PC-3 (cell line): ENCODE measurements around the gene CNTNAP2. TPM values are rescaled to one million over a fixed set of nuclear protein-coding genes. Genes with fewer than 3 reads are reported as not detected.
A peak's percentile ranks its signal among the peaks of the same experiment; 100 is the strongest.

Experiments
- ATAC-seq: fragments of 200-7000 bp; cut with Tn5 transposase; 2 replicates; pipeline ENCODE4 v1.9.1; 2020; ENCODE audit warnings: mild to moderate bottlenecking, moderate library complexity
- BruUV-seq: library from RNA; stranded (reverse); fragments of 400-500 nt; replicated peaks from 2 replicates; lab custom pipeline; 2021; lab: Mats Ljungman, UMichigan
- CTCF ChIA-PET: fragments of 300-600 bp; sonication (Branson Sonifier 250); formaldehyde crosslinking; loops from one replicate; lab custom pipeline; 2022; ENCODE audit warnings: antibody characterized with exemption; lab: Charles Lee
- POLR2A ChIA-PET: fragments of 300-600 bp; sonication (Branson Sonifier 250); formaldehyde crosslinking; loops from one replicate; lab custom pipeline; 2022; ENCODE audit warnings: antibody characterized with exemption; ENCODE audit not compliant: unreplicated experiment; lab: Charles Lee
- DNase-seq: peaks from one replicate; pipeline ENCODE4 v3.0.0-alpha.2; 2015
- H2AFZ ChIP-seq: fragments of 300-600 bp; sonication (generic); 2 replicates; pipeline ENCODE4 v1.6.0; 2016; ENCODE audit warnings: antibody characterized with exemption, low read length
- H3F3A ChIP-seq: fragments of 300-600 bp; sonication (generic); one replicate; pipeline ENCODE4 v1.6.0; 2017; ENCODE audit warnings: antibody characterized with exemption, low read length, control low read depth, mild to moderate bottlenecking; ENCODE audit not compliant: unreplicated experiment
- H3K27ac ChIP-seq: fragments of 300-600 bp; sonication (generic); 2 replicates; pipeline ENCODE4 v1.5.1; 2016; ENCODE audit warnings: mild to moderate bottlenecking, low read length
- H3K27me3 ChIP-seq: fragments of 300-600 bp; sonication (generic); 2 replicates; pipeline ENCODE4 v1.6.1; 2016; ENCODE audit warnings: low read length, mixed read lengths
- H3K36me3 ChIP-seq: fragments of 300-600 bp; sonication (generic); 2 replicates; pipeline ENCODE4 v1.6.1; 2016; ENCODE audit warnings: low read depth, mixed run types, low read length, mixed read lengths
- H3K4me1 ChIP-seq: fragments of 300-600 bp; sonication (generic); 2 replicates; pipeline ENCODE4 v1.5.1; 2016; ENCODE audit warnings: low read length; ENCODE audit not compliant: insufficient read depth
- H3K4me2 ChIP-seq: fragments of 300-600 bp; sonication (generic); 2 replicates; pipeline ENCODE4 v1.6.0; 2016; ENCODE audit warnings: low read length
- H3K4me3 ChIP-seq: fragments of 300-600 bp; sonication (generic); 2 replicates; pipeline ENCODE4 v1.5.1; 2016; ENCODE audit warnings: mild to moderate bottlenecking, low read length, mixed read lengths
- H3K79me2 ChIP-seq: fragments of 300-600 bp; sonication (generic); 2 replicates; pipeline ENCODE4 v1.6.1; 2017; ENCODE audit warnings: low read length, mixed read lengths
- H3K9ac ChIP-seq: fragments of 300-600 bp; sonication (generic); 2 replicates; pipeline ENCODE4 v1.6.0; 2016; ENCODE audit warnings: mild to moderate bottlenecking, low read length
- H3K9me2 ChIP-seq: fragments of 300-600 bp; sonication (generic); replicated peaks from 2 replicates; pipeline ENCODE4 v1.6.1; 2016; ENCODE audit warnings: mixed run types, low read length, mixed read lengths
- H3K9me3 ChIP-seq: fragments of 300-600 bp; sonication (generic); 2 replicates; pipeline ENCODE4 v1.6.1; 2016; ENCODE audit warnings: low read length, mixed read lengths
- H4K20me1 ChIP-seq: fragments of 300-600 bp; sonication (generic); 2 replicates; pipeline ENCODE4 v1.6.1; 2016; ENCODE audit warnings: low read length, mixed read lengths
- CTCF ChIP-seq: fragments of 300-600 bp; sonication (generic); conservative IDR thresholded peaks from 2 replicates; pipeline ENCODE4 v1.5.1; 2017; ENCODE audit warnings: antibody characterized with exemption, low read depth, mild to moderate bottlenecking, low read length
- EZH2 ChIP-seq: fragments of 300-600 bp; sonication (generic); IDR thresholded peaks from one replicate; pipeline ENCODE4 v1.6.1; 2017; ENCODE audit warnings: antibody characterized with exemption, mild to moderate bottlenecking, low read length; ENCODE audit not compliant: unreplicated experiment
- EZH2phosphoT487 ChIP-seq: fragments of 300-600 bp; sonication (generic); IDR thresholded peaks from 2 replicates; pipeline ENCODE4 v1.6.1; 2018; ENCODE audit warnings: mild to moderate bottlenecking, antibody characterized with exemption, low read length, borderline replicate concordance
- intact Hi-C: fragments of 100-400 bp; cut with micrococcal nuclease; formaldehyde crosslinking; loops from 2 replicates; pipeline ENCODE4 v1.9.0; 2023
- total RNA-seq: library from RNA; depleted of rRNA; stranded (reverse); fragments of >200 nt; gene quantifications from 2 replicates; pipeline ENCODE4 v1.2.3, GENCODE V29; 2014

The CNTNAP2 gene
- total RNA-seq, 1 experiment from 2014 or later, result 1.5 TPM

- no TSS peak for BruUV-seq
- H4K20me1 ChIP-seq, result no peaks in the 10 kb centered on the region
- no peaks in the 10 kb centered on the region for H3K9me3 ChIP-seq
- no peak overlapping the region for H3K4me3 ChIP-seq
- H3K4me2 ChIP-seq, result peak overlapping the region; percentile 41
- H3K36me3 ChIP-seq, result no peaks in the 10 kb centered on the region
- no peaks in the 10 kb centered on the region for H3K9me2 ChIP-seq
- no peaks in the 10 kb centered on the region for H3F3A ChIP-seq
- intact Hi-C loops, result no loop called here
- peak overlapping the region; percentile 66 for H2AFZ ChIP-seq
- H3K27ac ChIP-seq, result no peak overlapping the region
- TF ChIP-seq CTCF, result no peak
- no peak for TF ChIP-seq EZH2
- no peak for TF ChIP-seq EZH2phosphoT487
- ChIA-PET POLR2A (no interaction called here), CTCF (no interaction called here)
- no peaks in the 10 kb centered on the region for H3K79me2 ChIP-seq
- H3K27me3 ChIP-seq, result no peaks in the 10 kb centered on the region
- peak; percentile 95 for ATAC-seq
- DNase-seq, result peak; percentile 49
- no peak overlapping the region for H3K9ac ChIP-seq
- H3K4me1 ChIP-seq, result peaks cover 5% of the 10 kb centered on the region; the same call in 1 of the 2 replicates
Measured at GRCh38 chr7:147937428-147937827, 1820.8 kb downstream of the CNTNAP2 start.

GRCh38 chr7:147941381-147941780 lies 1824.8 kb downstream of the CNTNAP2 start:
- Histone ChIP-seq H3F3A (no peaks in the 10 kb centered on the region), H3K9me2 (no peaks in the 10 kb centered on the region), H3K9ac (no peak overlapping the region), H3K4me2 (no peak overlapping the region), H3K27me3 (no peaks in the 10 kb centered on the region), H2AFZ (no peak overlapping the region), H3K4me1 (peaks cover 5% of the 10 kb centered on the region; the same call in 1 of the 2 replicates), H3K9me3 (no peaks in the 10 kb centered on the region), H3K36me3 (no peaks in the 10 kb centered on the region), H3K4me3 (no peak overlapping the region), H4K20me1 (no peaks in the 10 kb centered on the region), H3K27ac (no peak overlapping the region), H3K79me2 (no peaks in the 10 kb centered on the region)
- DNase-seq (no peak), ATAC-seq (no peak)
- POLR2A ChIA-PET, result no interaction called here
- intact Hi-C loops, result no loop called here
- BruUV-seq, result no TSS peak
- TF ChIP-seq CTCF (no peak), EZH2phosphoT487 (no peak), EZH2 (no peak)
- CTCF ChIA-PET, result no interaction called here

- ChIA-PET CTCF (no interaction called here), POLR2A (no interaction called here)
- BruUV-seq, result no TSS peak
- ATAC-seq (no peak), DNase-seq (no peak)
- no peaks in the 10 kb centered on the region for H4K20me1 ChIP-seq
- H3K9me3 ChIP-seq, result no peaks in the 10 kb centered on the region
- no peaks in the 10 kb centered on the region for H3K79me2 ChIP-seq
- TF ChIP-seq EZH2phosphoT487 (no peak), EZH2 (no peak), CTCF (no peak)
- no peak overlapping the region for H2AFZ ChIP-seq
- no peak overlapping the region for H3K27ac ChIP-seq
- intact Hi-C loops, result no loop called here
- no peak overlapping the region for H3K9ac ChIP-seq
- no peaks in the 10 kb centered on the region for H3K27me3 ChIP-seq
- H3K4me3 ChIP-seq, result no peak overlapping the region
- H3F3A ChIP-seq, result no peaks in the 10 kb centered on the region
- no peaks in the 10 kb centered on the region for H3K4me1 ChIP-seq
- H3K9me2 ChIP-seq, result no peaks in the 10 kb centered on the region
- no peaks in the 10 kb centered on the region for H3K36me3 ChIP-seq
- no peak overlapping the region for H3K4me2 ChIP-seq
Measured at GRCh38 chr7:147944321-147944720, 1827.7 kb downstream of the CNTNAP2 start.
